ENCODE measurements around the gene CCDC110.

- TF ChIP-seq HDAC6 (IDR thresholded peaks at IDR 0.05; ENCODE audit: low read depth, low read length) (no peak), ASH1L (IDR thresholded peaks at IDR 0.05; ENCODE audit: borderline replicate concordance, low read depth, partially characterized antibody) (no peak), ZNF583 (CRISPR knock-in tag; IDR thresholded peaks at IDR 0.05) (no peak), TGIF2 (CRISPR knock-in tag; IDR thresholded peaks at IDR 0.05) (no peak), NR2F6 (CRISPR knock-in tag; IDR thresholded peaks at IDR 0.05) (no peak), NR3C1 (CRISPR knock-in tag; IDR thresholded peaks at IDR 0.05) (no peak), CREB1 (IDR thresholded peaks at IDR 0.05) (no peak), CREB1 (CRISPR knock-in tag; IDR thresholded peaks at IDR 0.05) (no peak), FOSL1 (tag; conservative IDR thresholded peaks at IDR 0.05) (no peak)
These were observed 41.9 kb downstream of the CCDC110 start for GRCh38 chr4:185429660-185430059.

Data from K562 (cell line).